D341Med (cell line): ENCODE data around the gene IL17F.

Experiments used
- DNase-seq: peaks from one replicate; pipeline ENCODE4 v3.0.0; 2012; ENCODE audit warnings: low spot score

IL17F gene

DNA sequence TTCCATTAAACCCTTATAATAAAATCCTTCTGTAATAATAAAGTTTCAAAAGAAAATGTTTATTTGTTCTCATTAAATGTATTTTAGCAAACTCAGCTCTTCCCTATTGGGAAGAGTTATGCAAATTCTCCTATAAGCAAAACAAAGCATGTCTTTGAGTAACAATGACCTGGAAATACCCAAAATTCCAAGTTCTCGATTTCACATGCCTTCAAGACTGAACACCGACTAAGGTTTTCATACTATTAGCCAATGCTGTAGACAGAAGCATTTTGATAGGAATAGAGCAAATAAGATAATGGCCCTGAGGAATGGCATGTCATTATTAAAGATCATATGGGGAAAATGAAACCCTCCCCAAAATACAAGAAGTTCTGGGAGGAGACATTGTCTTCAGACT is 54.3 kb downstream of the IL17F start:
- no peak for DNase-seq

DNA sequence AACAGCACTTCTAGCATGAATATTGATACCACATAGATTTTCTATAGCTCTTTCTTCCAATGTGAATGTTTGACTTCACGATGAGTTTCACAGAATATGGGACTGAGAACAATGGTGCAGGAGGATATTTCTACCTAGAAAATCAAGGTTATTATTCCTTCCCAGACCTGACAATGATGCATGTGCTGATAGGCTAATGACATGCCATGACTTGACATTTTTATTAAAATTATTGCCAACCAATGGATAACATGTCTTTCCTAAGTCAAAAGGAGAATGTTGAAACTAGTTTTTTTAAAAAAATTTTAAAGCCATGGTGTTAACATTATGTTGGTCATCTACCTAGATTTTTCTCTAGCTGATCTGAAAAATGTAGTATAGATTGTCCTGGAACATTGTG is 57.2 kb downstream of the IL17F start:
- no peak for DNase-seq
